Activated CD4-positive, CD25-positive, alpha-beta regulatory T cell treated with anti-CD3 and anti-CD28 coated beads, Interleukin-2, amount 50 U/mL, for 24 hours (primary cell): ENCODE data around the gene HAGH.

Source experiments
- ATAC-seq, 2 donors: fragments of 150-1000 bp; cut with Tn5 transposase; one replicate each; pipeline ENCODE4 v1.10.0; 2021; ENCODE audit warnings: mild to moderate bottlenecking in 1 of 2, moderate library complexity in 1 of 2

The HAGH gene

DNA sequence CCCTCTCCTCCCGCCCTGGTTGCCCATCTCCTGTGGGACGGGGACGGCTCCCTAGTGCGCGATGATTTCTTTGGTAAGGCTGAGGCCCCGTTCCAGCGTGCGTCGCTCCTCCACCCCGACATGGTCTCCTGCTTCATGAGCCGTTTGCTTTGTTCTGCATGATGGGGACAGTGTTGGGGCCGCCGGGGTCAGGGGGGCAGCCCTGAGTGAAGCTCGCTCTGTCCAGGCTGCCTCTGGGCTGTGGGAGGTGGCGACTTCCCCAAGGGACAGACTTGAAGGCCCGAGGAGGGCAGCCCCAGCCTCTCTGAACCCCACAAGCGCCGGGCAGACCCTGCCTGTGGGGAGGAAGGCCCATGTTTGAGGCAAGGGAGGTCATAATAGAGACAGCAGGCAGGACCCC, 67.7 kb downstream of the HAGH start:
- no peak for ATAC-seq

DNA sequence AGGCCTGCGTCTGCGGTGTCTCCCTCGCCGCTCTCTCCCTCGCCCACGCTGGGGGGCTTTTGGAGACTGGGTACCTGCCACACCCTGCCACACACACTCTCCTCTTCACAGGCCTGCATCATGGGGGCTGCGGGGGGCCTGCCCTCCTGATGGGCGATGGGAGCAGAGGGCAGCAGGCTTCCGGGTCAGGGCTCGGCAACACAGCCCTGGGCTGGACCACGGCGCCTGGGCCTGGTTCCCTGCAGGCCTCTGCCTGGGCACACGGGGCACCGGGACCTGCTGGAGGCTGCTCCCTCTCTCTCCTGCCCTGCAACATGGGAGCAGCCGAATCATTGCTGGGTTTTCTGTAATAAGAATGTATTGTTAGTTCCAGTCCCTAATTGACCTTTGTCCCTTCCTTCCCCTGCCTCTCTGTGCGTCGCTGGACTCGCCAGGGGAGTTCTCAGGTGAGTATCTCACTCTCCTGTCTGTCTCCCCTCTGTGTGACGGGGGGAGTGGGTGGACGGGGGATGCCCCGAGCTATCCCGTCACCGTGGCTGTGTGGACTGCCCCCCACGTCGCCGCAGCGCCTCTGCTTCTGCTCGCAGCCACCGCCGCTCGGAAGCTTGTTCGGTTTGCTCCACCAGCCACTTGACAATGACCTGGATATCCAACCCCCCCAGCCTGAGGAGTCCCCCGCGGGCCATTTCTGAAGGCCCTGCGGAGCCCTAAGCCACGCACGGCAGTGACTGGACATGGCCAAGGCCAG, 68.7 kb downstream of the HAGH start:
- no peak for ATAC-seq
